H1 (cell line): ENCODE measurements around the gene ASS1.

Experiments
- EP300 ChIP-seq, 2 experiments: IDR thresholded peaks; 1 replicate in 1 of 2; 2 replicates in 1 of 2; pipeline ENCODE4 v1.6.1; 2011 to 2012; ENCODE audit warnings: low read depth in 2 of 2, low read length in 2 of 2, mild to moderate bottlenecking in 2 of 2, borderline replicate concordance in 1 of 2, inconsistent platforms in 1 of 2, moderate library complexity in 1 of 2
- TF ChIP-seq, protein P1 (sequence below), 3 experiments: IDR thresholded peaks; 1 replicate in 2 of 3; 2 replicates in 1 of 3; pipeline versions ENCODE4 v1.5.1 to v1.6.1; 2011; ENCODE audit warnings: low read length in 3 of 3, mild to moderate bottlenecking in 3 of 3, inconsistent platforms in 2 of 3, low read depth in 1 of 3, moderate library complexity in 1 of 3; ENCODE audit not compliant: insufficient read depth in 1 of 3; ENCODE audit errors: control extremely low read depth in 1 of 3

DNA sequence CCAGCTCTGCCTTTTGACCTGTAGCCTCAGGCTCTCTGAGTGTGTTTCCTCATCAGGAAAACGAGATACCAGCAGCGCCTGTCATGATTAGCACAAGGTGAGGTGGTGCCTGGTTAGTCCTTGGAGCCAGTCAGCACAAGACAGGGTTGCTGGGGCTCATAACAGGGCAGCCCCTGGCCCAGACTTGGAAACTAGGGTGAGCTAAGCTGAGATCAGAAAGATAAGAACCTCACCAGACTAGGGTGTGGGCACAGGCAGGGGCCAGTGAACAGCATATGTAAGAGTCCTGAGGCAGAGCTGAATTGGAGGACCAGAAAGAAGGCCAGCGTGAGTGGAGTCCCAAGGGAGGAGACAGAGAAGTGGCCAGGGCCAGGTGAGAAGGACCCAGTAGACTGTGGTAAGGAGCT lies 91.9 kb downstream of the ASS1 start:
- TF ChIP-seq, protein P1, sequence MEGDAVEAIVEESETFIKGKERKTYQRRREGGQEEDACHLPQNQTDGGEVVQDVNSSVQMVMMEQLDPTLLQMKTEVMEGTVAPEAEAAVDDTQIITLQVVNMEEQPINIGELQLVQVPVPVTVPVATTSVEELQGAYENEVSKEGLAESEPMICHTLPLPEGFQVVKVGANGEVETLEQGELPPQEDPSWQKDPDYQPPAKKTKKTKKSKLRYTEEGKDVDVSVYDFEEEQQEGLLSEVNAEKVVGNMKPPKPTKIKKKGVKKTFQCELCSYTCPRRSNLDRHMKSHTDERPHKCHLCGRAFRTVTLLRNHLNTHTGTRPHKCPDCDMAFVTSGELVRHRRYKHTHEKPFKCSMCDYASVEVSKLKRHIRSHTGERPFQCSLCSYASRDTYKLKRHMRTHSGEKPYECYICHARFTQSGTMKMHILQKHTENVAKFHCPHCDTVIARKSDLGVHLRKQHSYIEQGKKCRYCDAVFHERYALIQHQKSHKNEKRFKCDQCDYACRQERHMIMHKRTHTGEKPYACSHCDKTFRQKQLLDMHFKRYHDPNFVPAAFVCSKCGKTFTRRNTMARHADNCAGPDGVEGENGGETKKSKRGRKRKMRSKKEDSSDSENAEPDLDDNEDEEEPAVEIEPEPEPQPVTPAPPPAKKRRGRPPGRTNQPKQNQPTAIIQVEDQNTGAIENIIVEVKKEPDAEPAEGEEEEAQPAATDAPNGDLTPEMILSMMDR (IDR thresholded peaks at IDR 0.05; ENCODE audit: control extremely low read depth in 1 of 3, insufficient read depth in 1 of 3, low read depth in 1 of 3, low read length in 3 of 3), result no peak
- TF ChIP-seq EP300 (IDR thresholded peaks at IDR 0.05; ENCODE audit: borderline replicate concordance in 1 of 2, low read depth in 2 of 2, low read length in 2 of 2), result no peak
